ENCODE results near the gene RAB10. TPM values are rescaled to one million over a fixed set of nuclear protein-coding genes. Genes with fewer than 3 reads are reported as not detected.

RAB10 gene
- total and polyA plus RNA-seq, 4 donors: 26.6 to 52.2 (median 41.6) TPM

DNA sequence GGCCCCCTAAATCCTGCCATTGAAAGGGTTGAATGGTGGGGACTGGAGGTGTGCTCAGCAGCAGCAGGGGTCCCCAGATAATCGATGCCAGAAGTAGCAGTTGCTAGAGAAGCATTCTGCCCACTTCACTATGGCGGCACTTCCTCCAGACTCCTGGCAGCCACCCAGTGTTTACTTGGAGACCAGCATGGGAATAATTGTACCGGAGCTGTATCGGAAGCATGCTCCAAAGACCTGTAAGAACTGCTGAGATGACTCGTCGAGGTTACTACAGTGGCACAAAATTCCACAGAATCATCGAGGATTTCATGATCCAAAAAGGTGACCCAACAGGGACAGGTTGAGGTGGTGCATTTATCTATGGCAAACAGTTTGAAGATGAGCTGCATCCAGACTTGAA is 128.0 kb downstream of the RAB10 start:
- DNase-seq (ENCODE audit: low spot score): no peak
- H3K27me3 ChIP-seq (ENCODE audit: control insufficient read depth in 4 of 4, insufficient read depth in 4 of 4, low read length in 3 of 4): no peaks in the 10 kb centered on the region
- no peaks in the 10 kb centered on the region for H3K9me3 ChIP-seq (ENCODE audit: control insufficient read depth in 4 of 4, low read length in 3 of 4)
- 94% methylated on average over 7 of the region's 7 CpGs for WGBS
- H3K4me3 ChIP-seq (ENCODE audit: low read depth in 1 of 3, low read length in 3 of 3): no peak overlapping the region
- H3K4me1 ChIP-seq (ENCODE audit: control insufficient read depth in 4 of 4, insufficient read depth in 4 of 4, low read length in 3 of 4): peaks cover 0 to 2% (median 0%) of the 10 kb centered on the region in 4 donors
- H3K36me3 ChIP-seq (ENCODE audit: control insufficient read depth in 4 of 4, insufficient read depth in 3 of 4, low read depth in 1 of 4, low read length in 3 of 4): no peaks in the 10 kb centered on the region
- no peak overlapping the region for H3K27ac ChIP-seq (ENCODE audit: low read depth in 1 of 2, low read length in 2 of 2)
- no peak overlapping the region for H3K9ac ChIP-seq (ENCODE audit: low read depth in 1 of 2, low read length in 2 of 2)
- TF ChIP-seq FOXA2 (IDR thresholded peaks at IDR 0.05) (no peak), FOXA1 (IDR thresholded peaks at IDR 0.05) (no peak), EGR1 (IDR thresholded peaks at IDR 0.05; ENCODE audit: low read depth in 2 of 2) (no peak), YY1 (IDR thresholded peaks at IDR 0.05) (no peak), HNF4A (conservative IDR thresholded peaks at IDR 0.05) (no peak), SP1 (IDR thresholded peaks at IDR 0.05) (no peak), TAF1 (conservative IDR thresholded peaks at IDR 0.05) (no peak), HNF4G (IDR thresholded peaks at IDR 0.05) (no peak), GABPA (IDR thresholded peaks at IDR 0.05 in 1 of 2, conservative IDR thresholded peaks at IDR 0.05 in 1 of 2) (no peak), RAD21 (IDR thresholded peaks at IDR 0.05) (no peak), JUND (IDR thresholded peaks at IDR 0.05) (no peak), RXRA (IDR thresholded peaks at IDR 0.05) (no peak), NR2F2 (IDR thresholded peaks at IDR 0.05) (no peak)
- TF ChIP-seq, protein P1, sequence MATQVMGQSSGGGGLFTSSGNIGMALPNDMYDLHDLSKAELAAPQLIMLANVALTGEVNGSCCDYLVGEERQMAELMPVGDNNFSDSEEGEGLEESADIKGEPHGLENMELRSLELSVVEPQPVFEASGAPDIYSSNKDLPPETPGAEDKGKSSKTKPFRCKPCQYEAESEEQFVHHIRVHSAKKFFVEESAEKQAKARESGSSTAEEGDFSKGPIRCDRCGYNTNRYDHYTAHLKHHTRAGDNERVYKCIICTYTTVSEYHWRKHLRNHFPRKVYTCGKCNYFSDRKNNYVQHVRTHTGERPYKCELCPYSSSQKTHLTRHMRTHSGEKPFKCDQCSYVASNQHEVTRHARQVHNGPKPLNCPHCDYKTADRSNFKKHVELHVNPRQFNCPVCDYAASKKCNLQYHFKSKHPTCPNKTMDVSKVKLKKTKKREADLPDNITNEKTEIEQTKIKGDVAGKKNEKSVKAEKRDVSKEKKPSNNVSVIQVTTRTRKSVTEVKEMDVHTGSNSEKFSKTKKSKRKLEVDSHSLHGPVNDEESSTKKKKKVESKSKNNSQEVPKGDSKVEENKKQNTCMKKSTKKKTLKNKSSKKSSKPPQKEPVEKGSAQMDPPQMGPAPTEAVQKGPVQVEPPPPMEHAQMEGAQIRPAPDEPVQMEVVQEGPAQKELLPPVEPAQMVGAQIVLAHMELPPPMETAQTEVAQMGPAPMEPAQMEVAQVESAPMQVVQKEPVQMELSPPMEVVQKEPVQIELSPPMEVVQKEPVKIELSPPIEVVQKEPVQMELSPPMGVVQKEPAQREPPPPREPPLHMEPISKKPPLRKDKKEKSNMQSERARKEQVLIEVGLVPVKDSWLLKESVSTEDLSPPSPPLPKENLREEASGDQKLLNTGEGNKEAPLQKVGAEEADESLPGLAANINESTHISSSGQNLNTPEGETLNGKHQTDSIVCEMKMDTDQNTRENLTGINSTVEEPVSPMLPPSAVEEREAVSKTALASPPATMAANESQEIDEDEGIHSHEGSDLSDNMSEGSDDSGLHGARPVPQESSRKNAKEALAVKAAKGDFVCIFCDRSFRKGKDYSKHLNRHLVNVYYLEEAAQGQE (IDR thresholded peaks at IDR 0.05): no peak
- TF ChIP-seq, protein P2, sequence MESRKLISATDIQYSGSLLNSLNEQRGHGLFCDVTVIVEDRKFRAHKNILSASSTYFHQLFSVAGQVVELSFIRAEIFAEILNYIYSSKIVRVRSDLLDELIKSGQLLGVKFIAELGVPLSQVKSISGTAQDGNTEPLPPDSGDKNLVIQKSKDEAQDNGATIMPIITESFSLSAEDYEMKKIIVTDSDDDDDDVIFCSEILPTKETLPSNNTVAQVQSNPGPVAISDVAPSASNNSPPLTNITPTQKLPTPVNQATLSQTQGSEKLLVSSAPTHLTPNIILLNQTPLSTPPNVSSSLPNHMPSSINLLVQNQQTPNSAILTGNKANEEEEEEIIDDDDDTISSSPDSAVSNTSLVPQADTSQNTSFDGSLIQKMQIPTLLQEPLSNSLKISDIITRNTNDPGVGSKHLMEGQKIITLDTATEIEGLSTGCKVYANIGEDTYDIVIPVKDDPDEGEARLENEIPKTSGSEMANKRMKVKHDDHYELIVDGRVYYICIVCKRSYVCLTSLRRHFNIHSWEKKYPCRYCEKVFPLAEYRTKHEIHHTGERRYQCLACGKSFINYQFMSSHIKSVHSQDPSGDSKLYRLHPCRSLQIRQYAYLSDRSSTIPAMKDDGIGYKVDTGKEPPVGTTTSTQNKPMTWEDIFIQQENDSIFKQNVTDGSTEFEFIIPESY (IDR thresholded peaks at IDR 0.05): no peak
- TF ChIP-seq, protein P3, sequence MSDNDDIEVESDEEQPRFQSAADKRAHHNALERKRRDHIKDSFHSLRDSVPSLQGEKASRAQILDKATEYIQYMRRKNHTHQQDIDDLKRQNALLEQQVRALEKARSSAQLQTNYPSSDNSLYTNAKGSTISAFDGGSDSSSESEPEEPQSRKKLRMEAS (IDR thresholded peaks at IDR 0.05): no peak
- TF ChIP-seq, protein P4, sequence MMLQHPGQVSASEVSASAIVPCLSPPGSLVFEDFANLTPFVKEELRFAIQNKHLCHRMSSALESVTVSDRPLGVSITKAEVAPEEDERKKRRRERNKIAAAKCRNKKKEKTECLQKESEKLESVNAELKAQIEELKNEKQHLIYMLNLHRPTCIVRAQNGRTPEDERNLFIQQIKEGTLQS (IDR thresholded peaks at IDR 0.05): no peak
- TF ChIP-seq, protein P5, sequence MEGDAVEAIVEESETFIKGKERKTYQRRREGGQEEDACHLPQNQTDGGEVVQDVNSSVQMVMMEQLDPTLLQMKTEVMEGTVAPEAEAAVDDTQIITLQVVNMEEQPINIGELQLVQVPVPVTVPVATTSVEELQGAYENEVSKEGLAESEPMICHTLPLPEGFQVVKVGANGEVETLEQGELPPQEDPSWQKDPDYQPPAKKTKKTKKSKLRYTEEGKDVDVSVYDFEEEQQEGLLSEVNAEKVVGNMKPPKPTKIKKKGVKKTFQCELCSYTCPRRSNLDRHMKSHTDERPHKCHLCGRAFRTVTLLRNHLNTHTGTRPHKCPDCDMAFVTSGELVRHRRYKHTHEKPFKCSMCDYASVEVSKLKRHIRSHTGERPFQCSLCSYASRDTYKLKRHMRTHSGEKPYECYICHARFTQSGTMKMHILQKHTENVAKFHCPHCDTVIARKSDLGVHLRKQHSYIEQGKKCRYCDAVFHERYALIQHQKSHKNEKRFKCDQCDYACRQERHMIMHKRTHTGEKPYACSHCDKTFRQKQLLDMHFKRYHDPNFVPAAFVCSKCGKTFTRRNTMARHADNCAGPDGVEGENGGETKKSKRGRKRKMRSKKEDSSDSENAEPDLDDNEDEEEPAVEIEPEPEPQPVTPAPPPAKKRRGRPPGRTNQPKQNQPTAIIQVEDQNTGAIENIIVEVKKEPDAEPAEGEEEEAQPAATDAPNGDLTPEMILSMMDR (IDR thresholded peaks at IDR 0.05; ENCODE audit: low read depth, low read length, missing input control): no peak

Data from liver (tissue), 9 donors.